HG03442 (cell line): Measurements from ENCODE around the gene DACH1.

Source experiments
- ATAC-seq: cut with Tn5 transposase; IDR thresholded peaks from one replicate; pipeline ENCODE4 v1.9.1; 2021; ENCODE audit warnings: mild to moderate bottlenecking, moderate library complexity; ENCODE audit not compliant: unreplicated experiment

Gene DACH1

GRCh38 chr13:71513411-71514033 is 353.5 kb downstream of the DACH1 start:
- ATAC-seq, result no peak

DNA sequence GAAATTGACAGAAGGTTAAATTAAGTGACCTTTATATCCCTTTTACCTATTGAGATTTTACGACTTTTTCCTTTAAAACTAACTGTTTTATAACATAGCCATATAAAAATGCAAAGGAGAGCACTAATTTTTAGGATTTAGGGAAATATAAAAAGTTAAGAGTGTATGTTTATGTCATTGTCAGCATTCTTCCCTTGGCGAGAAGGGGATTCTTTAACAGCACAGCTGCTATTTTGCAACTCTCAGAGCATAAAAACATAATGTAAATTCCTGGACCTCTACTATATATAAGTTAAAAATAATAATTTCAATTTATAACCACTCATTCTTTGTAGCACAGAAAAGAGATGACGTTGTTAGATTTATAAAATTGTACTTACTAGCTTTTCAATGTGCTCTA is 363.2 kb downstream of the DACH1 start:
- no peak for ATAC-seq

GRCh38 chr13:71499944-71500514 is 367.0 kb downstream of the DACH1 start:
- ATAC-seq, result no peak

DNA sequence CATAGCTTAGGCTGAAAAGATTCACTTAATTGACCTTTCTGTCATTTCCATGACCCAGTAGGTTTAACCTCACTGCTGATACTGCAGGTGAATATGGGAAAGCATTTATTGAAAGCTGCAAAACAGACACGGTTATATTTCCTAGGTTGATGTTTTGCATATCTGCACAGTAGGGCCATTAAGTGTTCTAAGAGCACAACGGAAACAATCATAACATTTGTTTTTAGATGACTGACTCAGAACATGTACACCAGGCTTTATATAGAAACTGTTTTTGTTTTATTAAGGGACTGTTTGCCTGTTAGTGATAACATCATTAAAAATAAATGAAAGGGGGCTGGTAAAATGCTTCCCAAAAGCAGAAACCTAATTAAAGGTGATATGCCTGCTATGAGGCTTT is 367.8 kb downstream of the DACH1 start:
- ATAC-seq, result no peak

DNA sequence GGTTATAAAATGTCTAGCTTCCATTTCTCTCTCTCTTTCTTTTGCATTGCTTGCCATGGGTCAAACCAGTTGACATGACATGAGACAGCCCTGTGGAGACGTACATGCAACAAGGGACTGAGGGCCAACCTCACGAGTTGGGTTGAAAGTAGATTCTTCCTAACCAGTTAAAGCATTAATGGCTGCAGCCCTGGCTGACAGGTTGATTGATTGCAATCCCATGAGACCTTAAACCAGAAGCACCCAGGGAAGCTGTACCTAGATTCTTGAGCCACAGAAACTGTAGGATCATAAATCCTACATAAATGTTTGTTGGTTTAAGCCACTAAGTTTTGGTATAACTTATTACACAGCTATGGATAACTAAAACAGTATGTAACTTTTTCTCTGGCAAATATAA is 373.8 kb downstream of the DACH1 start:
- no peak for ATAC-seq

DNA sequence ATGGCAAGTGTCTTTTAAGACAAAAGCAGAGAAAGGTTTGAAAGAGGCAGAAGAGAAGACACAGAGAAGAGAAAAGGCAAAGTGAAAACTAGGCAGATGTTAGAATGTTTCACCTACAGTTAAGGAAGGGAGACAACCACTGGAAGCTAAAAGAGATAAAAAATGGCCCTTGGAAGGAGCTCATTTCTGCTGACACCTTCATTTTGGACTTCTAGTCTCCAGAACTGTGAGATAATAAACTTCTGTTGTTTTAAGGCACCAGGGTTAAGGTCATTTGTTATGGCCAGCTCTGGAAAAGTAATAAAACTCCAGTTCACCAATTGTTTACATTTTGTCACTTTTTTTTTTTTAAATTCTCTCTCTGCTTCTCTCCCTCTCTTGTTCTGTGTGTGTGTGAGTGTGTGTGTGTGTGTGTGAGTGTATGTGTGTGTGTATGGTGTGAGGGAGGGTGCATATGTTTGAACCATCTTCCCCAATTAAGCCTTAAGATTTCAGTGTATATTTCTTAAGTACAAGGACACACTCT is 374.6 kb downstream of the DACH1 start:
- ATAC-seq, result no peak

DNA sequence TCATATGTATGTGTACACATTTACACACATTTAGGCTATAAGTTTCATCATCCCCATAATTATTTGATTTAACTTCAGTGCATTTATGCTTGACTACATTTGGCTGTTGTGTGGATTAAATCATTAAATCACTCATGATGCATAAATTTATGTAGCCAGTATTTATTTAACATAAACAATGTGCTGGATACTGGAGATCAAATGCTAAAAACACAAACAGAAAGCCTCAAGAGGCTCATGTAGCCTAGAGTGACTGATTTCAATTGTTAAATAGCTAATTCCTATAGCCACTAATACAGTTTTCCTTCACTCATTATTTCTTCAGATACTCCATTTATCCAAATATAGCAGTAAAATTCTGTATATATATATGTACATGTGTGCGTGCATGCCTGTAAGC is 376.0 kb downstream of the DACH1 start:
- no peak for ATAC-seq

- ATAC-seq, result no peak
These were observed 378.0 kb downstream of the DACH1 start for GRCh38 chr13:71489041-71489440.

GRCh38 chr13:71488201-71488600 is 378.8 kb downstream of the DACH1 start:
- no peak for ATAC-seq

DNA sequence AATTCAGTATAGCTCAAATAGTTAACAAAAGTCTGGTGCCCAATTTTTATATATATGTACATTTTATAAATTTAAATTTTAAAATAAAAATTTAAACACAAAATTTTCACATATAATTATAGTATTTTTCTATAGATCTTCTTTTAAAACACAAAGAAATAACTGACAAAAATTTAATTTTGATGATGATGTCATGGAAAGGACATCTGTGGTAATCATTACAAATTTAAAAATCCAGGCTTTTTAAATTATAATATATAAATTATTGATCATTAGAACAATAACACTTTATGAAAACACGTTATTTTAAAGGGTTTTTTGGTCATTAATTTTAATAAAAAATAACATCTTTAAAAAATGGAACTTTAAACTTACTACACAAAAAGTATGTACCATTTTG is 381.1 kb downstream of the DACH1 start:
- no peak for ATAC-seq

DNA sequence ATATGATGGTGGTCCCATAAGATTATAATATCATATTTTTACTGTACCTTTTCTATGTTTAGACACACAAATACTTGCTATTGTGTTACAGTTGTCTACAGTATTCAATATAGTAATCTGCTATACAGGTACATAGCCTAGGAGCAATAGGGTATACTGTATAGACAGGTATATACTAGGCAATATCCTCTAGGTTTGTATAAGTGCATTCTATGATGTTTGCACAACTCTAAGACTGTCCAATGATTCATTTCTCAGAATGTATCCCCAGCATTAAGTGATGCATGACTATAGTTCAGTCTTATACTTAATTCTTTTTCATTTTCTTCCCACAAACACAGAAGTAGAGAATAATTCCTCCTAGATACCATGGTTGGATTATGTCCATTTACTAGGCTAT is 383.3 kb downstream of the DACH1 start:
- no peak for ATAC-seq

DNA sequence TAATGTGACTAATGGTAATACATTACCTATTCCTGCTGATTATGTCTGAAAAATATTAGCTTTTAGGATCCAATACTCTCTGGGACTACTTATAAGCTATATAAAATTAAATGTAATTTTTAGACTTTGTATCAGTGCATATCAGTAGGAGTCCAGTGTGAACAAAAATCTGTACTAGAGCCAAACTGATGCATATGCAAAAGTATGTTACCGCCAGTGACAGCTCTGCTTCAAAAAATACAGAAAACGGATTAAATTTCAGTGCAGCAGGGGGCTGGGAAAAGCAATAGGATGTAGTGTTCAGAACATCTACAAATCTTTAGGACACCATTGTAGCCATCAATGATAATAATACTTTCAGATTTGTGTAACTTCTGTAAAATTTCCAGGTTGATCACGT is 385.5 kb downstream of the DACH1 start:
- no peak for ATAC-seq

GRCh38 chr13:71481046-71481445 is 386.0 kb downstream of the DACH1 start:
- ATAC-seq, result no peak

DNA sequence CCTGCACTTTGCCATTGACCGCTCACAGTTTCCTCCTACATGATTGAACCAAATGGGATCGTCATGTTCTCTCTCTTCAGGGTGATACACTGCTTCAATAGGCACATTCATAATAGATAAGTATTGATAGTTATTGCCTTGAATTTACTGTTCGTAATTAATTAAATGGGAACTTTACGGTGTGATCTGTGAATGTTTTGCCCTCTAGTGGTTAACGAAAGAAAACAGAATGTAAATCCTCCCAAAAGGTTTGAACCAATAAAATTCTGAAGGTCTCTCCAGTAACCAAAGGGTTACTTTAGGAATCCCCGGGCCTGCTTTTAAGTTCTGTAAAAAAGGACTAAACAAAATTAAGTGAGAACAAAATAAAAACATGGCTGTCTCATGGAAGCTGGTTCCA is 389.3 kb downstream of the DACH1 start:
- ATAC-seq, result no peak

GRCh38 chr13:71474936-71475335 is 392.1 kb downstream of the DACH1 start:
- no peak for ATAC-seq

DNA sequence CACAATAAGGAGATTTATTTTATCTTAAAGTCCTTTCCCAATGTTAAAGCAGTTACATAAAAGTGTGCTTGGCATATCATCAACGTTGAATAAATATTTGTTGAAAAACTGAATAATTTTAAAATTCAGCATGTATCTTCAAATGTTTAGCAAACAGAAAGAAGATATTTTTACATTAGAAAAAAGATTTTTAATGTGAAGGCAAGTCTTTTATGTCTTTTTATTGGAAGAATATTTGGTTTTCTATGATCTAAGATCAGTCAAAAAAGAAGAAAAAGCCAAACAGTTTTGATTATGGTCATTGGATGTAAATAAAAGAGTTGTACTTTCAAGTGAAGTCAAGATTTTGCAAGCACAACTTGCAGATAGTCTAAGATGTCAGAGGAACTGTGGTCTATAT is 397.4 kb downstream of the DACH1 start:
- ATAC-seq, result no peak

DNA sequence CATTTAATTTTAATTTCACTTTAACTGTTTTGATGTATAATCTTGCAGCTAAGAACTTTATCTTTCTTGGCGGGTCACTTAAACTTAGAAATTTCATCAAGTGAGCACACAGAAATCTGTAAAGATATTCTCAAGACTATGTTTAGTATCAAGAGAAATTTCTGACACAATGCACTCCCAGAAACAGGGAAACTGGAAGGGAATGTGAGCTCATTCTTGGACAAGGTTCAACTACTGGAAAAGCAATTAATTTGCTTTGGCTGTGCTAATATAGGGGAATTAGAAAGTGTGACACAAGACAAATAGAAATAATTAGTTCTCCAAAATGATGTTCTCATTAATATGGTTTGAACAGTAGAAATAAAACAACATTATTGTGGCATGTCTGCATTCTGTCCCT is 402.3 kb downstream of the DACH1 start:
- no peak for ATAC-seq

DNA sequence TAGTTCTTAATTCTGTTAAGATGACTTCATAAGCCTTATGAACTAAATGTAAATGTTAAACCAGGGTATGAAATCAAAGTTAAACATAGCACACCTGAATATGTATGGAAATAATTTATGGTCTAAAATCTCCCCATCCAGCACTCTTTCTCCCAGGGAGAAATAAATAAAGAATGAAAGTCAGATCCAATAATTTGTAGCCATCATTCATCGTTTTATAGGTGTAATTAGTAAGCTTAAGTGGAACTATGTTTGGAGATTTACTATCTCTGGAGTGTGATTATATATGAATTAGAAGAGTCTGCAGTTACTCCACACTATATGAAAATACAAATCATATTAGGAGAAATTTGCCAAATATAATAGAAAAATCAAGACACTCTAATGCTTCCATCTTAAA is 405.1 kb downstream of the DACH1 start:
- ATAC-seq, result no peak

- peak; percentile 86 for ATAC-seq
These were observed 406.8 kb downstream of the DACH1 start for GRCh38 chr13:71460211-71460610.

DNA sequence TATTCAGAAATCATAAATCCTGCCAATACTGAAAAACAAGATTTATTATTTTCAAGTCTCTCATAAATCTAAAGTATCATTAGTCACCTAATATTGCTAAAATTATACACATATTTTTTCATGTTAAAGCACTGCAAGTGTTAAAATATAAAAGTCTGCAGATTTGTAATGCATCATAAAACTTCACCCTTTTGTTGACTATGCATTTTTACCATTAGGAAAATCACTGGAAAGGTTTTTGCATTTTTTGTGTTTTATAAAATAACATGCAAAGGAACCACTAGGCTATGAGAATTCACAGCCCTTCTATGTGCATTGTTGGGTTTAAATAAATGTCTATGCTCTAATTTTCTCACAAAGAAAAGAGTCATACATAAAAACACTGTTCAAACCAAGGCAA is 407.3 kb downstream of the DACH1 start:
- no peak for ATAC-seq

DNA sequence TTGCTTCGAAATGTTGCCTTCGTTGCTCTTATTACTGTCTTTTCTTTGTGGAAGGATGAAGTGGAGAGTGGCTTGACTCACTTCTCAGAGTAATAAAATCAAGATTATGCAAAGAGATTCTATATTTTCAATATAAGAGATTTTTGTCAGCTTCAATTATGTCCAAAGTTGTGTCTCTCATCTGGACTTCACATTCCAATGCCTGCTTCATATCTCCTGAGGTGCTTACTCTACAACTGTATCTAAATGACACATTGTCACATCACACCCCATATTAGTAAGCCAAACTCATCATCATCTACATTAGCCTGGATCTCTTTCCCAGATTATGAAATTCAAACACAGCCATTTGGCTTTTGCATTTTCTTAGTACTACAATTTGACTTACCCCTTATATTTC is 409.4 kb downstream of the DACH1 start:
- no peak for ATAC-seq

DNA sequence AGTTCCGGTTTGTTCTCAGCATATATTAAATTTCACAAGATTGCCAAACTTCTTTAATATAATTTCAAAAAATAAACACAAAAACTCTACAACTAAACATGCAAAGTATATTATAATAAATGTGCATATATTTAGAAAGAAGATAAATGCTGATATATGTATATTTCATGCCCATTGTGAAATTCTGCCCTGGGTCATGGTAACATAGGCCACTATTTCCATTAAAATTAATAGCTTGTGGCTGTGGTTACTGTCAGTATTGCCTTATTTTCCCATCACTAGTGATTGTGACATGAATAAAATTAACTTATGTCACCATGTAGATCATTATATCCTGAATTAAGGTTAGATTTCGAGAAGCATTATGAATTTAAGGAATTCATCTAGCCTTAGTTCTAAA is 410.9 kb downstream of the DACH1 start:
- ATAC-seq, result no peak

- ATAC-seq, result no peak
These were observed 412.5 kb downstream of the DACH1 start for GRCh38 chr13:71454509-71454908.
